HT-29 (cell line): ENCODE results near the gene SPATA33. TPM values are rescaled to one million over a fixed set of nuclear protein-coding genes. Genes with fewer than 3 reads are reported as not detected.
"Not testable (repeated sequence)": the region's sequence is repeated elsewhere in the genome, so short reads cannot be mapped to it uniquely, and the experiment has no call there.

Source experiments
- DNase-seq: peaks from one replicate; pipeline ENCODE4 v3.0.0-alpha.2; 2015; ENCODE audit warnings: low spot score
- total RNA-seq: library from RNA; depleted of rRNA; stranded (reverse); fragments of >200 nt; shearing (Covaris generic); gene quantifications from 2 replicates; pipeline ENCODE4 v1.2.3, GENCODE V29; 2014

The SPATA33 gene
- total RNA-seq, 1 experiment from 2014 or later, result 12.5 TPM

GRCh38 chr16:89624777-89625761 is 32.6 kb upstream of the SPATA33 start:
- peak; percentile 47 for DNase-seq

GRCh38 chr16:89629827-89630610 is 27.6 kb upstream of the SPATA33 start:
- DNase-seq, result peak; percentile 95

GRCh38 chr16:89633064-89633631 is 24.5 kb upstream of the SPATA33 start:
- DNase-seq, result peak; percentile 49

GRCh38 chr16:89634463-89635385 is 22.9 kb upstream of the SPATA33 start:
- DNase-seq, result not testable (repeated sequence)

GRCh38 chr16:89636663-89637062 is 21.0 kb upstream of the SPATA33 start:
- DNase-seq, result no peak

GRCh38 chr16:89637379-89637778 is 20.3 kb upstream of the SPATA33 start:
- DNase-seq, result no peak

GRCh38 chr16:89638455-89638854 is 19.2 kb upstream of the SPATA33 start:
- no peak for DNase-seq

GRCh38 chr16:89639385-89639784 is 18.3 kb upstream of the SPATA33 start:
- no peak for DNase-seq

- no peak for DNase-seq
These were observed 16.0 kb upstream of the SPATA33 start for GRCh38 chr16:89641458-89642119.

- no peak for DNase-seq
These were observed 15.1 kb upstream of the SPATA33 start for GRCh38 chr16:89642574-89642973.

GRCh38 chr16:89643769-89644300 is 13.8 kb upstream of the SPATA33 start:
- no peak for DNase-seq

GRCh38 chr16:89645122-89645521 is 12.5 kb upstream of the SPATA33 start:
- no peak for DNase-seq

- DNase-seq, result no peak
These were observed 11.4 kb upstream of the SPATA33 start for GRCh38 chr16:89646270-89646669.

GRCh38 chr16:89646906-89647305 is 10.7 kb upstream of the SPATA33 start:
- no peak for DNase-seq

- DNase-seq, result no peak
These were observed 6.1 kb upstream of the SPATA33 start for GRCh38 chr16:89651584-89651983.

GRCh38 chr16:89653656-89654295 is 3.9 kb upstream of the SPATA33 start:
- DNase-seq, result no peak

GRCh38 chr16:89655062-89655643 is 2.5 kb upstream of the SPATA33 start:
- DNase-seq, result no peak

- no peak for DNase-seq
These were observed 1.1 kb upstream of the SPATA33 start for GRCh38 chr16:89656435-89657121.
